G401 (cell line): ENCODE results near the gene CTRL. TPM values are rescaled to one million over a fixed set of nuclear protein-coding genes. Genes with fewer than 3 reads are reported as not detected.

Experiments
- DNase-seq: peaks from one replicate; pipeline ENCODE4 v3.0.0-alpha.2; 2015; ENCODE audit warnings: low spot score
- in situ Hi-C: cut with HindIII; loops from 2 replicates; pipeline ENCODE4 v1.10.0; 2016; ENCODE audit warnings: low sequenced_read_pairs, mixed read lengths
- total RNA-seq: library from RNA; depleted of rRNA; stranded (reverse); fragments of >200 nt; shearing (Covaris generic); gene quantifications from 2 replicates; pipeline ENCODE4 v1.2.3, GENCODE V29; 2014; rRNA removed

Gene CTRL
- total RNA-seq, 1 experiment from 2014 or later = not detected

DNA sequence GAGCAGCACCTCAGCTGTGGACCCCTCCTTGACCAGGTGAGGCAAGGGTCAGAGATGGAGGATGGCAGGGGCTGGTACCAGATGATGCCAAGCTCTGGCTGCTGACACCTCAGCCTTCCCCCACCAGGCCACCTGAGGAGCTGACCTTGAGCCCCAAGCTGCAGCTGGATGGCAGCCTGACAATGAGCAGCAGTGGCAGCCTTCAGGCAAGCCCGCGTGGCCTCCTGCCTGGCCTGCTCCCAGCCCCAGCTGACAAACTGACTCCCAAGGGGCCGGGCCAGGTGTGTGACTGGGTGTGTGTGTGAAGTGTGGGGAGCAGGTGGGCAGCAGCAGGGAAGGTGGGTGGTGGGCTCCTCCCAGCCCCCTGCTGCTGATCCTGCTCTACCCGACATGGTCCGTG, 51.7 kb downstream of the CTRL start:
- in situ Hi-C loops = loop anchor here (5.0 to 25.0 kb wide), 2 partner anchors 58 to 193 kb away; no protein-coding TSS in a partner anchor
- DNase-seq = no peak

Other genes starting within 250 kb of the CTRL start
- 26.2 TPM in 2 replicates for gene GFOD2, start 212.5 kb downstream of the CTRL start, total RNA-seq
- 3.0 and 5.9 TPM in 2 replicates for gene RANBP10, start 125.3 kb downstream of the CTRL start, total RNA-seq
- gene TSNAXIP1, start 125.0 kb downstream of the CTRL start, total RNA-seq = 0.49 and 0.95 TPM in 2 replicates
- gene THAP11, start 89.5 kb downstream of the CTRL start, total RNA-seq = 38.6 and 50.8 TPM in 2 replicates
- gene NUTF2, start 84.9 kb downstream of the CTRL start, total RNA-seq = 419 and 444 TPM in 2 replicates
- 27.6 and 41.8 TPM in 2 replicates for gene CENPT, start 84.2 kb downstream of the CTRL start, total RNA-seq
- gene EDC4, start 58.8 kb downstream of the CTRL start, total RNA-seq = 40.0 and 80.9 TPM in 2 replicates
- gene NRN1L, start 47.0 kb downstream of the CTRL start, total RNA-seq = not detected in 2 replicates
- 34.4 and 40.8 TPM in 2 replicates for gene PSKH1, start 38.6 kb downstream of the CTRL start, total RNA-seq
- gene PSMB10, start 5.0 kb upstream of the CTRL start, total RNA-seq = 17.1 and 26.2 TPM in 2 replicates
- gene LCAT, start 12.3 kb upstream of the CTRL start, total RNA-seq = 6.0 and 8.1 TPM in 2 replicates
- 30.0 and 46.2 TPM in 2 replicates for gene SLC12A4, start 36.8 kb upstream of the CTRL start, total RNA-seq
- gene DPEP3, start 48.6 kb upstream of the CTRL start, total RNA-seq = not detected in 2 replicates
- gene DPEP2, start 67.6 kb upstream of the CTRL start, total RNA-seq = 0.31 TPM in 1 of 2 replicates, not detected in the other
- not detected in 2 replicates for gene DPEP2NB, start 84.0 kb upstream of the CTRL start, total RNA-seq
- gene DDX28, start 91.4 kb upstream of the CTRL start, total RNA-seq = 49.0 and 63.4 TPM in 2 replicates
- gene DUS2, start 91.4 kb upstream of the CTRL start, total RNA-seq = 17.0 and 19.3 TPM in 2 replicates
- gene NFATC3, start 153.5 kb upstream of the CTRL start, total RNA-seq = 16.3 and 26.9 TPM in 2 replicates